Fibroblast of the aortic adventitia (primary cell): ENCODE measurements around the gene SGPP1. TPM values are rescaled to one million over a fixed set of nuclear protein-coding genes. Genes with fewer than 3 reads are reported as not detected.
A peak's percentile ranks its signal among the peaks of the same experiment; 100 is the strongest.

Experiments
- DNase-seq: peaks from one replicate; pipeline ENCODE4 v3.0.0-alpha.2; 2010; ENCODE audit warnings: low read depth
- H3K4me3 ChIP-seq: 2 replicates; pipeline ENCODE4 v1.5.1; 2011; ENCODE audit warnings: low read depth, mild to moderate bottlenecking, control low read depth, low read length, moderate library complexity
- total RNA-seq: library from RNA; depleted of rRNA; stranded (reverse); fragments of >200 nt; gene quantifications from 2 replicates; pipeline ENCODE4 v1.2.3, GENCODE V29; 2012; ENCODE audit warnings: low replicate concordance
- TF ChIP-seq, protein P1 (sequence below): IDR thresholded peaks from 2 replicates; pipeline ENCODE4 v1.5.1; 2011; ENCODE audit warnings: mild to moderate bottlenecking, low read length, control low read depth, inconsistent platforms; ENCODE audit not compliant: insufficient read depth

The SGPP1 gene
- total RNA-seq, 1 donor: 34.4 TPM

DNA sequence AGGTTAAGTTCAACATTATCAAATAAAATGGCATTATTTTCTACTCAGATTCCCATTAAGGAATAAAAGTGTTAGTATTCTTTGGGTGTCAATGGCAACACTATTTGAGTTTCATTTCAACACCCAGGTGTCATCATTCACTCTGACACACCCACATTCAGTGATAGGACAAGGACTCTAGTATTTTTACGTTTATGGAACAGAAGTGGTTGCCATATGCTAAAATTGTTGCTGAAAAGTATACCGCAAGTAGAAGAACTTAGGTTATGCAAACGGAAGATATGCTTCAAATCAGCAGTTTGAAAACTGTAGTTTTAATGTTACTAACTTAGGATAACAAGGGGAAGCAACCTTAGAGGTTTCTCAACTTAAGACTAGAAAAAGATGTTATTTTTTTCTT lies 20.0 kb upstream of the SGPP1 start:
- TF ChIP-seq, protein P1, sequence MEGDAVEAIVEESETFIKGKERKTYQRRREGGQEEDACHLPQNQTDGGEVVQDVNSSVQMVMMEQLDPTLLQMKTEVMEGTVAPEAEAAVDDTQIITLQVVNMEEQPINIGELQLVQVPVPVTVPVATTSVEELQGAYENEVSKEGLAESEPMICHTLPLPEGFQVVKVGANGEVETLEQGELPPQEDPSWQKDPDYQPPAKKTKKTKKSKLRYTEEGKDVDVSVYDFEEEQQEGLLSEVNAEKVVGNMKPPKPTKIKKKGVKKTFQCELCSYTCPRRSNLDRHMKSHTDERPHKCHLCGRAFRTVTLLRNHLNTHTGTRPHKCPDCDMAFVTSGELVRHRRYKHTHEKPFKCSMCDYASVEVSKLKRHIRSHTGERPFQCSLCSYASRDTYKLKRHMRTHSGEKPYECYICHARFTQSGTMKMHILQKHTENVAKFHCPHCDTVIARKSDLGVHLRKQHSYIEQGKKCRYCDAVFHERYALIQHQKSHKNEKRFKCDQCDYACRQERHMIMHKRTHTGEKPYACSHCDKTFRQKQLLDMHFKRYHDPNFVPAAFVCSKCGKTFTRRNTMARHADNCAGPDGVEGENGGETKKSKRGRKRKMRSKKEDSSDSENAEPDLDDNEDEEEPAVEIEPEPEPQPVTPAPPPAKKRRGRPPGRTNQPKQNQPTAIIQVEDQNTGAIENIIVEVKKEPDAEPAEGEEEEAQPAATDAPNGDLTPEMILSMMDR: no peak
- no peak overlapping the region for H3K4me3 ChIP-seq

GRCh38 chr14:63745858-63746425 lies 18.1 kb upstream of the SGPP1 start:
- no peak overlapping the region for H3K4me3 ChIP-seq
- no peak for DNase-seq
- TF ChIP-seq, protein P1: no peak

More for the DNA sequence above, 20.0 kb upstream of the SGPP1 start:
- no peak for DNase-seq

DNA sequence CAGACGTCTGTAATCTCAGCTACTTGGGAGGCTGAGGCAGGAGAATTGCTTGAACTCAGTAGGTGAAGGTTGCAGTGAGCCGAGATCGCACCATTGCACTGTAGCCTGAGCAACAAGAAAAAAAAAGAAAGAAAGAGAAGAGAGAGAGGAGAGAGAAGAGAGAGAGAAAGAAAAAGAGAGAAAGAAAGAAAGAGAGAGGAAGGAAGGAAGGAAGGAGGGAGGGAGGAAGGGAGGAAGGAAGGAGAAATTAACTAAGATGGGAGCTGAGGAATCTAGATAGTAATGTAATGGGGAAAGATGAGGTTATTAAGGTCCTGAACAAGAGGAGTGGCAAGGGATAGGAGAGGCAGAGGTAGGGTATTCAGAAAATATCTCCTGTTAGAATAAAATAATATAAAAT lies 17.4 kb upstream of the SGPP1 start:
- DNase-seq: no peak
- TF ChIP-seq, protein P1: no peak
- no peak overlapping the region for H3K4me3 ChIP-seq

DNA sequence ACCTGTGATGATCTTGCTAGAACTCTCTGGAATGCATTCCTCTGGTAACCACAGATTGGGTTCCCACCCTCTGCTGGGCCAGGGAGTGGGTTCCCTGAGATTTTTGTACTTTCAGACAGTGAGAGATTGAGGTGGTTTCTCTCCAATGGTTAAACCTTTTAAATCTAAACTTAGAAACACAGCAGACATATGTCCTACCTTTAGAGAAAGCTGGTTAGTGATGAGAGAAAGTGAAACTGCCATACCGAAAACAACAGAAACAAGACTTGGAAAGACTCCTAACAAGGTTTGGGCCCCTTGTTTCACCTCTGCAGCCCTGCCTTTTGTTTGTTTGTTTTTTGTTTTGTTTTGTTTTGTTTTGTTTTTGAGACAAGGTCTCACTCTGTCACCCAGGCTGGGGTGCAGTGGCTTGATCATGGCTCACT lies 9.7 kb upstream of the SGPP1 start:
- peak; percentile 6 for DNase-seq
- H3K4me3 ChIP-seq: no peak overlapping the region
- TF ChIP-seq, protein P1: no peak

DNA sequence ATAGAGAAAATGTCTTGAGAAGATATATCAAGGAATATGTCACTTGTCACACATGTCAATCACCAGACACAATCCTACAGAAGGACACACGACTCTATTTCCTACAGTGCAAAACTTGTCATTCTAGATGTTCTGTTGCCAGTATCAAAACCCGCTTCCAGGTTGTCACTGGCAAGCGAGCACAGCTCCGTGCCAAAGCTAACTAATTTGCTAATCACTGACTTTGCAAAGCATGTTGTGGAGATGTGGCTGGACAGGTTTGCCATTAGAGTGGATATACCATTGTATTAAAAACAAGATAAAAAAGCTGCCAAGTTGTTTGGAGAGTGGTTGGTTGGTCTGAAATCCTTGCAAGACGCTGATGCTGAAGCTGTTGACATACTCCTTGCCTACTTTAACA lies 7.9 kb upstream of the SGPP1 start:
- TF ChIP-seq, protein P1: no peak
- no peak for DNase-seq
- no peak overlapping the region for H3K4me3 ChIP-seq

DNA sequence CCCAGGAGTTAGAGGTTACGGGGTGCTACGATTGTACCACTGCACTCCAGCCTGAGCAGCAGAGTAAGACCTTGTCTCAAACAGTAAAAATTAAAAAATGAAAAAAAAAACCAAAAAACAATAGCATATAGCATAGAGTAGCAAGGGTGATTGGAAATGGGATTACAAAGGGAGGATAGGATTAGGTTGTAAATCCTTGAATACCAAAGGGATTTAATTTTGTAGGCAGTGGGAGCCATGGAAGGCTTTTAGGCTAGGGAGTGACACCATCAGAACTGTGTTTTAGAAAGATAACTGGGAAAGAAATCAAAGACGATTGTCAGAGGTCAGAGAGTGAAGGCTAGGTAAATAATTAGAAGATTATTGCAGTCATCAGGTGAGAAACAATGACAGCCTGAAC lies 2.8 kb upstream of the SGPP1 start:
- DNase-seq: no peak
- TF ChIP-seq, protein P1: no peak
- H3K4me3 ChIP-seq: no peak overlapping the region

DNA sequence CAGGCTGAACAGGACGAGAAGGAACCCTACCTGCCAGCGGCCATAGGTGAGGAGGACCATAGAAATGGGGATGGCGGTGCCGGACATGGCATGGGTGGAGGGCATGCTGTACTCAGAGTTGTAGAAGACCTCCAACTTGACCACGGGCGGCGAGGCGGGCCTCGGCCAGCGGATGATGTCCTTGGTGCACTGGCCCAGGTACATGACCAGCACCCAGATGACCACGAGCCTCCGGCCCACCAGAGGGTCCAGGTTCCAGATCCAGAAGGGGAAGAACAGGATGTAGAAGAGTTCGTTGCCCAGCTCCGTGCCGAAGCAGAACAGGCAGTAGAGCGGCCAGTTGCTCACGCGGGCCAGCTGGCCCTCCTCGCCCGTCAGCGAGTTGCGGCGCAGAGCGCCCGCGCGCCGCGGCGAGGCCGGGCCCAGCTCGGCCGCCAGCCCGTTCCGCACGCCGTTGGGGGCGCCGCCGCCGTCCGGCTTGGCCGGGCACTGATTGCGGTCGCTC lies 582 bp downstream of the SGPP1 start:
- TF ChIP-seq, protein P1: no peak
- DNase-seq: peak; percentile 43
- peak overlapping the region; percentile 95 for H3K4me3 ChIP-seq
